ENCODE measurements around the gene AKR1B15.

The AKR1B15 gene

GRCh38 chr7:134627775-134628153, 78.9 kb downstream of the AKR1B15 start:
- peaks cover 53% of the 10 kb centered on the region for H3K27me3 Mint-ChIP-seq (ENCODE audit: low read depth, poor library complexity)
- no peak for DNase-seq
- H3K36me3 Mint-ChIP-seq (ENCODE audit: low read depth) = no peaks in the 10 kb centered on the region
- H3K27ac Mint-ChIP-seq = no peak overlapping the region
- TF ChIP-seq, protein P1, sequence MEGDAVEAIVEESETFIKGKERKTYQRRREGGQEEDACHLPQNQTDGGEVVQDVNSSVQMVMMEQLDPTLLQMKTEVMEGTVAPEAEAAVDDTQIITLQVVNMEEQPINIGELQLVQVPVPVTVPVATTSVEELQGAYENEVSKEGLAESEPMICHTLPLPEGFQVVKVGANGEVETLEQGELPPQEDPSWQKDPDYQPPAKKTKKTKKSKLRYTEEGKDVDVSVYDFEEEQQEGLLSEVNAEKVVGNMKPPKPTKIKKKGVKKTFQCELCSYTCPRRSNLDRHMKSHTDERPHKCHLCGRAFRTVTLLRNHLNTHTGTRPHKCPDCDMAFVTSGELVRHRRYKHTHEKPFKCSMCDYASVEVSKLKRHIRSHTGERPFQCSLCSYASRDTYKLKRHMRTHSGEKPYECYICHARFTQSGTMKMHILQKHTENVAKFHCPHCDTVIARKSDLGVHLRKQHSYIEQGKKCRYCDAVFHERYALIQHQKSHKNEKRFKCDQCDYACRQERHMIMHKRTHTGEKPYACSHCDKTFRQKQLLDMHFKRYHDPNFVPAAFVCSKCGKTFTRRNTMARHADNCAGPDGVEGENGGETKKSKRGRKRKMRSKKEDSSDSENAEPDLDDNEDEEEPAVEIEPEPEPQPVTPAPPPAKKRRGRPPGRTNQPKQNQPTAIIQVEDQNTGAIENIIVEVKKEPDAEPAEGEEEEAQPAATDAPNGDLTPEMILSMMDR (IDR thresholded peaks at IDR 0.05) = no peak
- no peaks in the 10 kb centered on the region for H3K4me1 Mint-ChIP-seq
- no peak overlapping the region for H3K4me3 Mint-ChIP-seq
- H3K9me3 Mint-ChIP-seq = no peaks in the 10 kb centered on the region

GRCh38 chr7:134629445-134629844, 80.5 kb downstream of the AKR1B15 start:
- Mint-ChIP-seq H3K27me3 (ENCODE audit: low read depth, poor library complexity) (peaks cover 54% of the 10 kb centered on the region), H3K27ac (no peak overlapping the region), H3K9me3 (no peaks in the 10 kb centered on the region), H3K36me3 (ENCODE audit: low read depth) (no peaks in the 10 kb centered on the region), H3K4me3 (no peak overlapping the region), H3K4me1 (no peaks in the 10 kb centered on the region)
- DNase-seq = no peak
- TF ChIP-seq, protein P1 (IDR thresholded peaks at IDR 0.05) = no peak
